Stimulated activated CD8-positive, alpha-beta memory T cell treated with anti-CD3 and anti-CD28 coated beads, Interleukin-7, amount 100 ng/mL, for 48 hours (primary cell): Measurements from ENCODE around the gene ROBO2.

Experiments
- DNase-seq, 2 donors: peaks; one replicate each; pipeline ENCODE4 v3.0.0-alpha.2; 2020; ENCODE audit warnings: low read depth in 1 of 2; ENCODE audit errors: extremely low read depth in 1 of 2

The ROBO2 gene

DNA sequence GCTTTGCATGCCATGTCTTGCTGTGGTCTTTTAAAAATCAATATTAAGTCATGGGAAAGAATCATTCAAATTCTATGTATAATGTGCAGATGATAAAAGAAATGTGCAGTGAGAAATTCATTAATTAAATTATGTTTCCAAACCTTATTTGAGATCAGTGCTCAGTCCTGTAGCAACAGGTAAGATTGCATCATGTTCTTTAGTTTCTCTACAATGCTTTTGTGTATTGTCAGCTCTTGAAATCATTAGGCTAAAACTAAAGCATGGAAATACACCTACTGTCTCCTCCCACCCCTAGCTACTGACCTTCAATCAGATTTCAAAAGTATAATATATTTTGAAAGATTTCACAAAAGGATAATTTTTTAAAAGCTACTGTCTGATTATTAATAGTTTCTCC lies 612.7 kb downstream of the ROBO2 start:
- no peak for DNase-seq

DNA sequence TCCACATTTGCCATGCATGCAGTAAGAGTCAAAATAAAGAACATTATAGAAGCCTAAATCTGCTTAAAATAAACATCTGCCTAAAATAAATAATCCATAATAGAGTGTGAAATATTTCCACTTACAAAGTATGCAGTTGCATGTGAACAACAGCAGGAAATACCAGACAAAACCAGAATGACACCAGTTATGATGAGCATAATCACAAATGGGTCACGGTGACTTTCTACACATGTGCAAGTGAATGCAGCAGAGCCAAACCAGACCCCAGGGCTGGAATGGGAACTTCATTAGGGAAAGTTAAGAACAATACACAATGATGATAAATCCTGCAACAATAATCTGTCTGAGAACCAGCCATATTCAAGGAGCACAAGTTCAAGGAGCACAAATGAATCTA lies 615.5 kb downstream of the ROBO2 start:
- no peak for DNase-seq

DNA sequence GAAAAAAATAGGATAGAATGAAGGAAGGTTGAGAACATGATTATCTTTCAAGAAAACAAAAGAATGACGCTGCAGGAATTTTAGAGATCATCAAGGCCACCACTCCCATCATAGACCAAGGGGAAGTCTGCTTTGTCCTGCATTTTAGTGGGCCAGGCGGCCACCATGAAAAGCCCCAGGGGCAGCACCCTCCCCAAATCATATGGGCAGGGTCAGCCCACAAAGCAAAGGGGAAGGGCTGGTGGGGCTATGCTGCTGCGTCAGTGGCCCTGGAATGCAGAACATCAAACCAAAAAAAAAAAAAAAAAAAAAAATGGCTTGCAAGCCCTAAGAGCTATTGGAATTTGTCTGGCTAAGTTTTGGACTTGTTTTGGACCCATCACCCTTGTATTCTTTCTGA lies 620.8 kb downstream of the ROBO2 start:
- DNase-seq = no peak

DNA sequence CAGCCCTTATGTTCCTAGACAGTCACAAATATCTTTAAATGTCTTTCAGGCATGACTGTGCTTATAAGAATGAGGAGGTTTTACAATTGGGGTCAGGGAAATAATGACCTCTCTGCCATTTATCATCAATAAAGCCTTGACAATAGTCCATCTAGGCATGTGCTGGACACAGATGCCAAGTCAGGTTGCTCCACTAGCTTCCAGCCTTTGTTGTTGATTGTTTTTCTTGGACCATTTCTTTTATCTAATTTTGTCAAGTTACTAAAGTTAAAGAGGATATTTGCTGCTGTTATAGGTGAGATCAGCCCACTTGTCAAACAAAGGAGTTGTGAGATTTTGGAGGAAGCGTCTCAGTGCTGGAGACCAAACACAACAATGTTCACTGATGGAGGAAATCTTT lies 628.0 kb downstream of the ROBO2 start:
- DNase-seq = no peak

DNA sequence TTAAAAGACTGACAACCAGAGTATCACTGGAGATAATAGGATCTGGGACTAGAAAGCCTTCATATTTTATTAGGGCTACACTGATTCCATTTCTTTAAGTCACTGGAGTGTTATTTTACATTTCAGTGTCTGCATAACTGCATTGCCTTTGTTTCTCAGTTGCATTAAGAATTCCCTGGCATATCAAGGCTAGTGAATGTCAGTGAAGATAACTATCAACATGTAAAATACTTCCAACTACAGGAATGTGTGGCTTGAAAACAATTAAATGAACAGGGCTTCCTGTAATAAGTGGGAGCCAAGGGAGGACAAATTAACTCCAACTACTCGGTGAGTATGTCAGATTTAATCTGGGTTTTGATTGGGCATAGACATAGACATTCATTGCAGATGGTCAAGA lies 628.5 kb downstream of the ROBO2 start:
- DNase-seq = no peak

DNA sequence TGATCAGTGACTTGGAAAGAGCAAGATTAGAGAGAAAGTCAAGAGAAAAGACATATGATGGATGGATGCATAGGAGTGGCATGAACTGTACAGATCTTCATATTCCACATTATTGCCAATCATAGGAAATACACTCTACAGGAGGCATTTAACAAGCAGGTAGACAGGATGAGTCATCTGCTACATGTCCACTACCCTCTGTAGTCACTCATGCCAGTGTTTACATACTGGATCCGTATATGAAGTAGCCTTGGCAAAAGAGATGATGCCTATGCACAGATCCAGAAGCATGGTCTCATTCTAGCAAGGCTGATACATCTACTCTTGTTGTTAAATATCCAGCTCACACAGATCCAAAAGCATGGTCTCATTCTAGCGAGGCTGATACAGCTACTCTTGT lies 632.1 kb downstream of the ROBO2 start:
- no peak for DNase-seq

DNA sequence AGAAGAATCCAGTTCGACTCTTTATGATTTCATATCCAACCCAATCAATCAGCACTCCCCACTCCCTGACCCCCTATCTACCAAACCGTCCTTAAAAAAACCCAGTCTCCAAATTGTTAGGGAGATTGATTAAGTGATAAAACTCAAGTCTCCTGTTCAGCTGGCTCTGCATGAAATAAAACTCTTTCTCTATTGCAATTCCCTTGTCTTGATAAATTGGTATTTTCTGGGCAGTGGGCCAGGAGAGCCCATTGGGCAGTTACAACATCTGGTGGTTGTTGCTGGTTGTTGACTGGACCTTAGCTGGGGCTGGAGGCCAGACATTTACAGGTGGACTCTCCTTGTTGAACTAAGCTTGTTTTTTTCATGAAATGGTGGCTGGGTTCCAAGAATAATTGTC lies 642.3 kb downstream of the ROBO2 start:
- no peak for DNase-seq

DNA sequence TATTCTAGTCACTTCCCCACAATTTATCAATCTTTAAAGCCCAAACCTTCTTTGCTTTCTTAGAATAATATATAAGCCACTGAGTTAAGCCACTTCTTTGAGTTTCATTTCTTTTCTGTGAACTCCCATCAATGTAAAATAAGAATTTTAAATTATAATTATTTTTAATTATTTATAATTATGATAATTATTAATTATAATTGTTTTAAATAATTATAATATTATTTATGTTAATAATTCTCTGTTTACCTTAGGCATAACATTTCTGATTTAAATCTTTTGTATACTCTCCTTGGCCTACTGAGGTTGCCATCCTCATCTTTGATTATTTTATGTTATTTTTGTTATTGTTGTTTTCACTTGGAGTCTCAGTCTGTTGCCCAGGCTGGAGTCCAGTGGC lies 644.2 kb downstream of the ROBO2 start:
- DNase-seq = no peak

DNA sequence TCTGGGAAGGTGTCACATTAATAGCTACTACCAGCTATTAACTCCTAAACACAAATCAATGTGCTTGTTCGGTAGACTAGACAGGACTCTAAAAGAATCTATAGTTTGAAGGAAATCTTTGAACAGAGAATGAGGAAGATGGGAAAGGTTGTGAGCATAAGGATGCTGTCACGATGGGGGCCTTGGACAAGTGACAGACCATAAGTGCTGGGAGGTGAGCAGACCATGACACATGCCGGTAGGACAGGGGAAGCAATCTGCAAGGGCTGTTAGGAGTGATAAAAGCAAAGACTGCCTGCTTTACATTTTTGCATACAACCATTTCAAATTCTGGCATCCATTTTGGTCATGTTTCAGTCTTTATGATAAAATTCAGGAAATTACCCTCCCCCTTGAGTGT lies 645.8 kb downstream of the ROBO2 start:
- no peak for DNase-seq

DNA sequence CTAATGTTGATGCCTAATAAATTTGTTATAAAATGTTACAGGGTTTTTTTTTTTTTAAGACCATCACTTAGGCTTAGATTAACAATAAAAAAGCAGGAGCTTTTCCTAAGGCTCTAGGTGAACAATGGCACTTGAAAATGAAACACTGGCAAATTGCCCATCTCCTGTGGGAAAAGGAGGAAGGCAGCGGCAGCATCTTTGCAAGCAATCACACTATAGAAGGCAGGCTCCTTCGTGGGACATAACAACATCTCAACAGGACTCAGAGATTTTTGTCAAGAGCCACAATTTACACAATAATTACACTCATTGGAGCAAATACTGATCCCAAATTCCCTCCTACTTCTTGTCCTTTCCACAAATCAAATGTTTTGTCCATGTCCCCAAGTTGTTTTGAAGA lies 646.7 kb downstream of the ROBO2 start:
- DNase-seq = no peak

DNA sequence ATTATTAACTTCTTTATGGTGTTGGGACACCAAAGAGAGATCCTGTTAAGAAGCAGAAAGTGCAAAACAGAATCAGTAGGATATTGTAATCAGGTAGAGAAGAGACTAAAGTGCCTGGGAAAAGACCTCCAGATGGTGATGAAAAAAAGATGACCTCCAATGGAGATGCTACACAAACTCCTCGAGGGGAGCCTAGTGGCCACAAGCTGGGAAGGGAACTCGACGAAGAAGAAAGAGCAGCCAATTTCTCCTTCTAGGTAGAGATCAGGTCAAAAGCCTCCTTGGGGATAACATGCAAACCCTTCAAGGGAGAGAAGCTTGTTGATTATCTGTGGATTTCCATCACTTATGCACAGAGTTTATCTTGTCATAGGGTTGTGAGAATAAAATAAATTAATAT lies 647.6 kb downstream of the ROBO2 start:
- no peak for DNase-seq

DNA sequence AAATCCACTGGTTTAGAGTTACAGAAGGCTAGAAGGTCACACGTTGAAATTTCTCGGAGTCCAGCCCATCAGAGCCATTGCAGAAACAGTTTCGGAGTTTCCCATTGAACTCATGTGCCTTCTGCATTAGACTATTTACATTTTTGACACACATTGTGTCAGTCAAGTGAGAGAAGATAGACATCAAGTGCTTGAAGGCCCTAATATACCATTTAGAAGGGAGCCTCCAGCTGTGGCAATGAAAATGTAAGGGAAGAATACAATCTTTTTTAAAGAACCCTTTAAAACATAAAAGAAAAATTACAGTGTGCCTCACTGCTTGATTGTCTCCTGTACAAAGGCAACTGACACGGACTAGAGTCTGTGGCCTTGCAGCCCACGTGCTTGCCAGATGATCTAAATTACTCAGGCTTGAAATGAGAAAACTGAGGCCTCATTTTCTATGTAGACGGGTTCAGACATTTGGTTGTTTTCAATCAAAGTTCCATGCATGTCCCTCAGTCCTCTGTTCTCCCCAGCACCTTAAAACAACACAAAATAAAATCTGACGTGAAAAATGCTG lies 650.5 kb downstream of the ROBO2 start:
- DNase-seq = no peak

DNA sequence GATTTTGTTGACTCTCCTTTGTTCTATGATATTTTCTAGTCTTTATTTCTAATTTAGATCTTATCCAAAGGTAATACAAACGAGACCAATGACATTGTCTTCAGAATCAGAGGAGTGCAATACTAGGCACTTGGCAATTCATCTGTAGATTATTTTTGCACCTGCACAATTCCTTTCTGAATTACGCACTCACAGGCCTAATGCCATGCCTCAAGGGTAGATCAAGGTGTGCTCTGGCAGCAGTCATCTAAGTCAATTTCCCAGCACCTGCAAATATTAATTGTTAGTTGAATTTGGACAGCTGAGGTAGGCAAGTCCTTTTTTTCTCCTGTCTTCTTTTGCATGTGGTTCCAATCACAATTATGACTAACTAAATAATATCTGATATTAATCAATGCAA lies 653.2 kb downstream of the ROBO2 start:
- no peak for DNase-seq

DNA sequence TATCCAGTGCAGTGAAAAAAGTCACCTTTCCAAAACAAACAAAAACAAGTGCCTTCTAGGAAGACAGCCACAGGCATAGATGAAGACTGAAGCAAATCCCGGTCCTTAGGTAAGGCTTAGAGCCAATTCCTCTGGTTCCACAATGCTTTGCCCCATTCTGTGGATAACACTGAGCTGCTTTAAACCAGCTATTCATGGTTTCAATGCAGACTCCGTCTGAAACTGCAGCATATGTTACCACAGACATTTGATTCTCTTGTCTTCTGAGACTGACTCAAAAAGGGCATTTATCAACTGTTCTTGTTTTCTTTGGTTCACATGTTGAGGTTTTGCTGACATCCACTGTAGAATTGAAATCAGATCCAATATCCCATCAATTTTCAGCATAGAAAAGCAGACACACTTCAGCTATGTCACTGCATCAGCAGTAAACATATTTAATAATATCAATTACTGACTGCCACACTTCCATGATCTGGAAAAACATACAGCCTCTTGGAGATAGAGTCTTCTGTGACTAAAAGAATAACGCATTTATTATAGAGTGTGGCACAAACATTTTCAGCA lies 659.3 kb downstream of the ROBO2 start:
- no peak for DNase-seq
